Measurements from ENCODE around the gene C5orf63.

The C5orf63 gene

DNA sequence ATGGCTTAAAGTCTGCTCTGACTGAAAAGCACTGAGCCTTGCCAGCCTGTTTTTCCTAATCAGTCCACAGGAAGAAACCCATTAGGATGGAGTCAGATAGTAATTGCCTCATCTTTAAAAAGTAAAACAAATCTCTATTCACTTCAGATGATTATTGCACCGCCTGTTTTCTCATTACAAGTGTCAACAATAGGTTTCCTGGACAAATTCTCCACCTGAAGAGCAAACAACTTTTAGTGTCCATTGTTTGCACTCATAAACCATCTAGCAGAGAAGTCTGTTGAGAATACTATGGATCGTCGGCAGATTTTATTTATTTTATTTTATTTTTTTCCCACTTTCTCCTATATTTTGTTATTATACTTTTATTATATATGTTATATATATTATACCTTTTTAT, 20.3 kb downstream of the C5orf63 start:
- H3K4me3 ChIP-seq (ENCODE audit: control insufficient read depth, low read depth, low read length), result no peak overlapping the region
- no peak for DNase-seq (ENCODE audit: low read depth)
- TF ChIP-seq, protein P1, sequence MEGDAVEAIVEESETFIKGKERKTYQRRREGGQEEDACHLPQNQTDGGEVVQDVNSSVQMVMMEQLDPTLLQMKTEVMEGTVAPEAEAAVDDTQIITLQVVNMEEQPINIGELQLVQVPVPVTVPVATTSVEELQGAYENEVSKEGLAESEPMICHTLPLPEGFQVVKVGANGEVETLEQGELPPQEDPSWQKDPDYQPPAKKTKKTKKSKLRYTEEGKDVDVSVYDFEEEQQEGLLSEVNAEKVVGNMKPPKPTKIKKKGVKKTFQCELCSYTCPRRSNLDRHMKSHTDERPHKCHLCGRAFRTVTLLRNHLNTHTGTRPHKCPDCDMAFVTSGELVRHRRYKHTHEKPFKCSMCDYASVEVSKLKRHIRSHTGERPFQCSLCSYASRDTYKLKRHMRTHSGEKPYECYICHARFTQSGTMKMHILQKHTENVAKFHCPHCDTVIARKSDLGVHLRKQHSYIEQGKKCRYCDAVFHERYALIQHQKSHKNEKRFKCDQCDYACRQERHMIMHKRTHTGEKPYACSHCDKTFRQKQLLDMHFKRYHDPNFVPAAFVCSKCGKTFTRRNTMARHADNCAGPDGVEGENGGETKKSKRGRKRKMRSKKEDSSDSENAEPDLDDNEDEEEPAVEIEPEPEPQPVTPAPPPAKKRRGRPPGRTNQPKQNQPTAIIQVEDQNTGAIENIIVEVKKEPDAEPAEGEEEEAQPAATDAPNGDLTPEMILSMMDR (IDR thresholded peaks at IDR 0.05; ENCODE audit: control insufficient read depth, insufficient read depth, low read depth, low read length, missing control alignments), result no peak

DNA sequence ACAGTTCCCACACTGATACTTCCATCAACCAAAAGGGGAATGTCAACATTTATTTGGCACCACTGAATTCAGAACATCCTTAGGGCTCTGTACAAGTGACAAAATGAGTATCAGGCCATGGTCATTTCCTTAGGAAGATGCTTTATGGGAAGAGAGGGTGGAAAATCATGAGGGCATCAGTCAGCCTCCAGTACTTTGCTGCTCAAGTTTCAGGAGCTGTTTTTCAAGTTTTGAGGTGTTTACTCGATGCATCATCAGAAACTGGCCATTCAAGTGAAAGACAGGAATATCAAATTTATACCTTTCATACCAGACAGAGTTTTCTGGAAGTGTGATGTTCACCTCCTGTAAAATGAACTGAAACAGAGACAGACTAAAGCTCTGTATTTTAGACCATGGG, 21.7 kb downstream of the C5orf63 start:
- no peak overlapping the region for H3K4me3 ChIP-seq (ENCODE audit: control insufficient read depth, low read depth, low read length)
- TF ChIP-seq, protein P1 (IDR thresholded peaks at IDR 0.05; ENCODE audit: control insufficient read depth, insufficient read depth, low read depth, low read length, missing control alignments), result no peak
- DNase-seq (ENCODE audit: low read depth), result no peak

DNA sequence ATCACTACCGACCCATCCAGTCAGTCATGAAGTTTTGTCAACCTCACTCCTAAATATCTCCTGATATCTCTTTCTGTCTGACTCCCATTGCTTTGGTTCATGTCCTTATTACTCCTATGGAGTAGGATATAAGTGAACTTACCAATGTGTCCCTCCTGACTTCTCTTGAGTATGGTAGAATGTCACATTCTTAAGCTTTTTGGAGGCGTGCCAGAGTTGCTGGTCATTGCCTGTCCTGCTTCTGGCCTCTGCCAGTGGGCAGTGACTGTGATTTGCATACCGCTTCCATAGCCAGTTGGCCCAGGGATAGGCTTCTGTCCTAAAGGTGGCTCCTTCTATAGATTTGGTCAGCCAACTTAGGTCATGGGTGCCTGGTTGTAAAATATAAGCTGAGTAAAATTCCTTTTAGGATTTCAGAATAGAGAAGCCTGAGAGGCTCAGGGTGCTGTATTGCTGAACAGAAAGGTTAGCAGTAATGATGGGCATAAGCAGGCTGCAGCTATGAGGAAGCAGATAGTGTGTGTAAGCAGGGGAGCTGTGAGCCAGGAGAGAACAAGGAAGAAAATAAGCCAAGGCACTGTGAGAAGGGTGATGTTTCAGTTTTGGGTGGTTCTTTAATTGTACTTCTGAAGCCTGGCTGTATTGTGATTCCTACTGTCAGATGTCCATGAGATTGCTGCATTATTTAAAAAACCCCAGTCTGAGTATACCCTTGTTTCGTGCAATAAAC, 26.8 kb downstream of the C5orf63 start:
- no peak overlapping the region for H3K4me3 ChIP-seq (ENCODE audit: control insufficient read depth, low read depth, low read length)
- TF ChIP-seq, protein P1 (IDR thresholded peaks at IDR 0.05; ENCODE audit: control insufficient read depth, insufficient read depth, low read depth, low read length, missing control alignments), result no peak
- no peak for DNase-seq (ENCODE audit: low read depth)

DNA sequence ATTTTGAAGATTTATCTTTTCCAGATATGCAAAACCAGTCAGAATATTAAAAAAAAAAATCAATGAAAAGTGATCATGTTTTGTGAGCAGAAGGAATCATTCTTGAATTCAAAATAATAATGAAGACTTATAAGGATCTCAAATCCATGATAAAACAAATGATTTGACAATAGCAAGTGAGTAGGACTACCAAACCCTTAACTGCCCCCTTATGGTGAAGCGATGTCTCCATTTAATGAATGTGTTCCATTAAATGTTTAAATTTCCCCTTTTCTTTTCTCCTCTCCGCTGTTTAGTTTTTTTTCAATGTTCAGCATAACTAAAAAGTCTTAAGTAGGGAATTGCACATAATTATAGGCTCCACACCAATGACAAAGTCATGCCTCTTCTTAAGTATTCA, 30.7 kb downstream of the C5orf63 start:
- DNase-seq (ENCODE audit: low read depth), result no peak
- H3K4me3 ChIP-seq (ENCODE audit: control insufficient read depth, low read depth, low read length), result no peak overlapping the region
- TF ChIP-seq, protein P1 (IDR thresholded peaks at IDR 0.05; ENCODE audit: control insufficient read depth, insufficient read depth, low read depth, low read length, missing control alignments), result peak; percentile 13

DNA sequence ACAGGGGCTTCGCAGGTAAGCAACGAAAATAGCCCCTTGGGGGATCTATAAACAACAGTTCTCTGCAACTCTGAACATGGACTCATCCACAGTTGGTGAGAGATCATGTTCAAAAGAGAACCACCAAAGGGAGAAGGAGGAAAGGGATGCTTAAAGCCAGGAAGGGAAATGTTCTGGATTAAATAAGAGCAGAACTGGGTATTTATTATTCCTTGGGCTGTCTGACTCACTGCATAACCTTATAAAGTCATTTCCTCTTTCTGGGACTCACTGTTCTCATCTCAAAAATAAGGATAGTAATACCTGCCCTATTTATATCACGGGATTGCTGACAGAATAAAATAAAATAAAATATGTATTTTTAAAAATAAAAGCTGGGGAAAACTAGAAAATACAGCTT, 31.7 kb downstream of the C5orf63 start:
- no peak for DNase-seq (ENCODE audit: low read depth)
- no peak overlapping the region for H3K4me3 ChIP-seq (ENCODE audit: control insufficient read depth, low read depth, low read length)

DNA sequence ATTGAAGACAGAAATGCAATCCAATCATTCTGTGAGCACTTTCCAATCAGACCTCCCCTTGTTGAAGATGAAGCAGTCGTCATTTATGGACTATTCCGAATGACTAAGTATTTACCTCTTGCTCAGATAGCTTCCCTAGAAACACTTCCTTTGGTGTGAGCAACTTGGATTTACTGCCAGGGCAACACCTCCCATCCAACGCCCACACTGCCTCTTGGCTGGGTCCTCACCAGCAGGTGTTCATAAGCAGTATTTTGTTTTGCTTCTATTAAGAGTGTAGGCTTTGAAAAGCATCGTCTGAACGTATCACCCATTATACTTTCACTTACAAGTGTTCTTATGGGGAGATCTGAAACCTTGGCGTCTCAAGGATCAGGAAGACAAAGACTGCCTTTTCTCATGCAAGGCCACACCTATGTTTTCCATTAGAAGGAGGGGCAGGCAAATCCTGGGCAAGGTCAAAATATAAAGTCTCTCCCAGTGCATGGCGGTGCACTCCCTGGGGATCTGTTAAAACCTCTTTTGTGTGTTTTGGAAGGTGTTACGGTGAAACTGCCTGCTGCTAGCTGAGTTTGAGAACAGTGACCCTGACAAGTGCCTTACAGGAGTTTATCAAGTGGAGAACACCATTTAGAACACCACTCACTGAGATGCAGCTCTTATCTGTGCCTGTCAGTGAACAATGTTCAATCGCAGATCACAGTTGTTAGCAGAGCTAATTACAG, 32.3 kb downstream of the C5orf63 start:
- TF ChIP-seq, protein P1 (IDR thresholded peaks at IDR 0.05; ENCODE audit: control insufficient read depth, insufficient read depth, low read depth, low read length, missing control alignments), result no peak
- no peak for DNase-seq (ENCODE audit: low read depth)
- H3K4me3 ChIP-seq (ENCODE audit: control insufficient read depth, low read depth, low read length), result no peak overlapping the region

More for the DNA sequence above, 31.7 kb downstream of the C5orf63 start:
- TF ChIP-seq, protein P1 (IDR thresholded peaks at IDR 0.05; ENCODE audit: control insufficient read depth, insufficient read depth, low read depth, low read length, missing control alignments), result no peak
